Testis (tissue), 3 donors: ENCODE measurements around the gene ASCC1. TPM values are rescaled to one million over a fixed set of nuclear protein-coding genes. Genes with fewer than 3 reads are reported as not detected.

Source experiments
- DNase-seq: peaks from one replicate; pipeline ENCODE4 v3.0.0-alpha.2; 2019
- H3K27ac ChIP-seq, 2 donors: fragments of 200-600 bp; sonication (generic); one replicate each; pipeline ENCODE4 v1.5.1; 2019
- H3K27me3 ChIP-seq: fragments of 200-600 bp; sonication (generic); one replicate; pipeline ENCODE4 v1.5.1; 2019
- H3K36me3 ChIP-seq: fragments of 200-600 bp; sonication (generic); one replicate; pipeline ENCODE4 v1.5.1; 2017; ENCODE audit warnings: low read depth; ENCODE audit errors: missing control alignments
- H3K4me1 ChIP-seq: fragments of 200-600 bp; sonication (generic); one replicate; pipeline ENCODE4 v1.5.1; 2019
- H3K4me3 ChIP-seq, 2 donors: fragments of 200-600 bp; sonication (generic); one replicate each; pipeline ENCODE4 v1.5.1; 2017 to 2019
- H3K9me3 ChIP-seq: fragments of 200-600 bp; sonication (generic); one replicate; pipeline ENCODE4 v1.5.1; 2017
- POLR2A ChIP-seq: fragments of 450-650 bp; IDR thresholded peaks from one replicate; pipeline ENCODE4 v1.6.1; 2017; ENCODE audit warnings: antibody characterized with exemption, mild to moderate bottlenecking, moderate library complexity
- WGBS, 2 donors: methylation state at CpG; one replicate each; pipeline ENCODE4 v1.1.5; 2018; 5-methylcytosine and 5-hydroxymethylcytosine counted together
- intact Hi-C: fragments of 100-400 bp; cut with DNase I; formaldehyde crosslinking; loops from one replicate; pipeline ENCODE4 v1.15.1; 2023; ENCODE audit warnings: low total_unique reads
- polyA plus RNA-seq: library from polyadenylated mRNA; stranded (reverse); fragments of 350-450 nt; fragmentation: Illumina TruSeq; extraction: RNeasy Lipid Tissue Mini Kit (QIAGEN cat#74804); gene quantifications from one replicate; pipeline ENCODE4 v1.2.3, GENCODE V29; 2014; ENCODE audit warnings: low read depth, low replicate concordance; ENCODE audit not compliant: insufficient read depth
- total RNA-seq, 2 donors: library from RNA; depleted of rRNA; stranded (reverse); fragments of >200 nt; gene quantifications; one replicate each; pipeline ENCODE4 v1.2.3, GENCODE V29; 2016
- TF ChIP-seq, protein P1 (sequence below), 3 experiments: fragments of 450-650 bp in 2 of 3; fragments of 200-600 bp in 1 of 3; sonication (generic) in 1 of 3; IDR thresholded peaks; one replicate each; pipeline ENCODE4 v1.5.1; 2016 to 2019; ENCODE audit warnings: antibody characterized with exemption in 3 of 3, mild to moderate bottlenecking in 2 of 3, moderate library complexity in 1 of 3

Gene ASCC1
- total and polyA plus RNA-seq, 3 donors from 2014 or later: 47.4 to 58.3 (median 48.8) TPM

GRCh38 chr10:72126184-72126871 is 89.7 kb downstream of the ASCC1 start:
- H3K9me3 ChIP-seq: no peaks in the 10 kb centered on the region
- H3K36me3 ChIP-seq: no peaks in the 10 kb centered on the region
- no peak overlapping the region for H3K27ac ChIP-seq
- WGBS, 2 donors: 77 to 86% methylated on average over 3 of the region's 3 CpGs
- H3K4me3 ChIP-seq: no peak overlapping the region
- no peaks in the 10 kb centered on the region for H3K27me3 ChIP-seq
- intact Hi-C loops: no loop called here
- peaks cover 19% of the 10 kb centered on the region for H3K4me1 ChIP-seq
- no peak for DNase-seq
- TF ChIP-seq, protein P1, sequence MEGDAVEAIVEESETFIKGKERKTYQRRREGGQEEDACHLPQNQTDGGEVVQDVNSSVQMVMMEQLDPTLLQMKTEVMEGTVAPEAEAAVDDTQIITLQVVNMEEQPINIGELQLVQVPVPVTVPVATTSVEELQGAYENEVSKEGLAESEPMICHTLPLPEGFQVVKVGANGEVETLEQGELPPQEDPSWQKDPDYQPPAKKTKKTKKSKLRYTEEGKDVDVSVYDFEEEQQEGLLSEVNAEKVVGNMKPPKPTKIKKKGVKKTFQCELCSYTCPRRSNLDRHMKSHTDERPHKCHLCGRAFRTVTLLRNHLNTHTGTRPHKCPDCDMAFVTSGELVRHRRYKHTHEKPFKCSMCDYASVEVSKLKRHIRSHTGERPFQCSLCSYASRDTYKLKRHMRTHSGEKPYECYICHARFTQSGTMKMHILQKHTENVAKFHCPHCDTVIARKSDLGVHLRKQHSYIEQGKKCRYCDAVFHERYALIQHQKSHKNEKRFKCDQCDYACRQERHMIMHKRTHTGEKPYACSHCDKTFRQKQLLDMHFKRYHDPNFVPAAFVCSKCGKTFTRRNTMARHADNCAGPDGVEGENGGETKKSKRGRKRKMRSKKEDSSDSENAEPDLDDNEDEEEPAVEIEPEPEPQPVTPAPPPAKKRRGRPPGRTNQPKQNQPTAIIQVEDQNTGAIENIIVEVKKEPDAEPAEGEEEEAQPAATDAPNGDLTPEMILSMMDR (IDR thresholded peaks at IDR 0.05): peak in 1 of 3 experiments; percentile 28
- no peak for TF ChIP-seq POLR2A

GRCh38 chr10:72124989-72125388 is 91.1 kb downstream of the ASCC1 start:
- peak overlapping the region in 1 of 2 donors; percentile 29 for H3K27ac ChIP-seq
- H3K36me3 ChIP-seq: no peaks in the 10 kb centered on the region
- no peak for DNase-seq
- TF ChIP-seq, protein P1 (IDR thresholded peaks at IDR 0.05): no peak
- TF ChIP-seq POLR2A: no peak
- no peak overlapping the region for H3K4me3 ChIP-seq
- 44 to 51% methylated on average over 1 of the region's 1 CpG for WGBS, 2 donors
- H3K27me3 ChIP-seq: no peaks in the 10 kb centered on the region
- no peaks in the 10 kb centered on the region for H3K9me3 ChIP-seq
- peaks cover 19% of the 10 kb centered on the region for H3K4me1 ChIP-seq
- intact Hi-C loops: no loop called here

GRCh38 chr10:72124381-72124780 is 91.7 kb downstream of the ASCC1 start:
- no peak for TF ChIP-seq POLR2A
- TF ChIP-seq, protein P1 (IDR thresholded peaks at IDR 0.05): no peak
- no peaks in the 10 kb centered on the region for H3K27me3 ChIP-seq
- H3K9me3 ChIP-seq: no peaks in the 10 kb centered on the region
- intact Hi-C loops: no loop called here
- H3K27ac ChIP-seq: peak overlapping the region in 1 of 2 donors; percentile 29
- H3K4me1 ChIP-seq: peaks cover 19% of the 10 kb centered on the region
- DNase-seq: no peak
- H3K4me3 ChIP-seq: no peak overlapping the region
- no peaks in the 10 kb centered on the region for H3K36me3 ChIP-seq

GRCh38 chr10:72123616-72124015 is 92.5 kb downstream of the ASCC1 start:
- H3K27me3 ChIP-seq: no peaks in the 10 kb centered on the region
- no peak for DNase-seq
- H3K4me1 ChIP-seq: peaks cover 19% of the 10 kb centered on the region
- H3K4me3 ChIP-seq: no peak overlapping the region
- peak overlapping the region in 1 of 2 donors; percentile 27 for H3K27ac ChIP-seq
- WGBS, 2 donors: 38 to 41% methylated on average over 4 of the region's 4 CpGs
- TF ChIP-seq, protein P1 (IDR thresholded peaks at IDR 0.05): no peak
- TF ChIP-seq POLR2A: no peak
- H3K36me3 ChIP-seq: no peaks in the 10 kb centered on the region
- intact Hi-C loops: no loop called here
- H3K9me3 ChIP-seq: no peaks in the 10 kb centered on the region

DNA sequence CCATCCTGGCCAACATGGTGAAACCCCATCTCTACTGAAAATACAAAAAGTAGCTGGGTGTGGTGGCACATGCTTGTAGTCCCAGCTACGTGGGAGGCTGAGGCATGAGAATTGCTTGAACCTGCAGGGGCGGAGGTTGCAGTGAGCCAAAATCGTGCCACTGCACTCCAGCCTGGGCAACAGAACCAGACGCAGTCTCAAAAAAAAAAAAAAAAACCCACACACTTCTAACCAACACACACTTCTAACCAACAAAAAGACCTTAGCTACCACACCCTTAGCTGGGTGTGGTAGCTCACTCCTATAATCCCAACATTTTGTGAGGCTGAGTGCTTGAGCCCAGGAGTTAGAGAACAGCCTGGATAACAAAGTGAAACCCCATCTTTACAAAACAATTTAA is 93.9 kb downstream of the ASCC1 start:
- no peak for TF ChIP-seq POLR2A
- TF ChIP-seq, protein P1 (IDR thresholded peaks at IDR 0.05): no peak
- Histone ChIP-seq H3K36me3 (no peaks in the 10 kb centered on the region), H3K4me3 (no peak overlapping the region), H3K27me3 (no peaks in the 10 kb centered on the region), H3K9me3 (no peaks in the 10 kb centered on the region), H3K4me1 (peaks cover 19% of the 10 kb centered on the region), H3K27ac (no peak overlapping the region)
- DNase-seq: no peak
- 92 to 93% methylated on average over 4 of the region's 4 CpGs for WGBS, 2 donors
- intact Hi-C loops: no loop called here
